Astrocyte (in vitro differentiated cells and primary cell): ENCODE measurements around the gene MT1H.
"Not testable (repeated sequence)": the region's sequence is repeated elsewhere in the genome, so short reads cannot be mapped to it uniquely, and the experiment has no call there.

ENCODE experiments used
- CTCF ChIP-seq: IDR thresholded peaks from 2 replicates; pipeline ENCODE4 v1.5.1; 2011; ENCODE audit warnings: low read depth, mild to moderate bottlenecking, inconsistent platforms, low read length, moderate library complexity; ENCODE audit not compliant: insufficient read depth
- EZH2 ChIP-seq: IDR thresholded peaks from 2 replicates; pipeline ENCODE4 v1.6.1; 2012; ENCODE audit warnings: mild to moderate bottlenecking, low read length, inconsistent platforms; ENCODE audit not compliant: insufficient read depth

GRCh38 chr16:56671691-56672090, 2.1 kb downstream of the MT1H start:
- TF ChIP-seq CTCF, EZH2: not testable (repeated sequence)
